HepG2 (cell line): ENCODE results near the gene ARHGAP30. TPM values are rescaled to one million over a fixed set of nuclear protein-coding genes. Genes with fewer than 3 reads are reported as not detected.

Source experiments
- ARID5B ChIP-seq: IDR thresholded peaks from 2 replicates; pipeline ENCODE4 v1.4.0; 2020; ENCODE audit warnings: mild to moderate bottlenecking, missing genetic modification reagents
- GATA4 ChIP-seq: sonication (generic); IDR thresholded peaks from 2 replicates; pipeline ENCODE4 v1.6.1; 2016; ENCODE audit warnings: antibody characterized with exemption, low read depth, borderline replicate concordance
- MAFK ChIP-seq, 2 experiments: IDR thresholded peaks in 1 of 2; conservative IDR thresholded peaks in 1 of 2; 2 replicates each; pipeline ENCODE4 v1.6.1; 2011; ENCODE audit warnings: improper control_type of control experiment in 2 of 2, low read length in 2 of 2
- MXI1 ChIP-seq: IDR thresholded peaks from 3 replicates; pipeline ENCODE4 v1.6.1; 2012; ENCODE audit warnings: low read depth, low read length, inconsistent platforms, borderline replicate concordance
- ZNF331 ChIP-seq: sonication (generic); formaldehyde crosslinking; IDR thresholded peaks from 2 replicates; pipeline ENCODE4 v1.4.0; 2020; ENCODE audit warnings: missing genetic modification reagents
- ZNF646 ChIP-seq: sonication (generic); formaldehyde crosslinking; IDR thresholded peaks from 2 replicates; pipeline ENCODE4 v1.9.0; 2021; ENCODE audit warnings: mild to moderate bottlenecking, missing genetic modification reagents
- polyA plus RNA-seq, 8 experiments: library from polyadenylated mRNA; depleted of rRNA in 3 of 8; stranded (reverse) in 7 of 8; unstranded in 1 of 8; fragments of >200 nt; fragmentation: Illumina TruSeq in 4 of 8; extraction: Trizol in 4 of 8; gene quantifications; 2 replicates each; pipeline versions ENCODE4 v1.2.1 to v1.2.3, GENCODE V29; 2011 to 2016; ENCODE audit warnings: low read depth in 4 of 8, missing spikeins in 1 of 8, mixed read lengths in 1 of 8; ENCODE audit not compliant: insufficient read depth in 1 of 8
- total RNA-seq, 5 experiments: library from RNA; depleted of rRNA; stranded (reverse); fragments of >200 nt; fragmentation: Illumina TruSeq; extraction: Trizol; gene quantifications; 2 replicates each; pipeline ENCODE4 v1.2.3, GENCODE V29; 2016; ENCODE audit warnings: low read depth in 1 of 5

The ARHGAP30 gene
- total and polyA plus RNA-seq, 2 of the 13 experiments (the other 11 are each of a cell fraction or from before 2014, with no cell fraction given): 0.13 to 0.20 TPM

GRCh38 chr1:161088587-161089110 is 19.0 kb upstream of the ARHGAP30 start (continued):
- no peak for TF ChIP-seq ARID5B
- no peak for TF ChIP-seq MAFK (conservative IDR thresholded peaks at IDR 0.05 in 1 of 2, IDR thresholded peaks at IDR 0.05 in 1 of 2; ENCODE audit: low read length in 2 of 2)
- no peak for TF ChIP-seq ZNF646 (CRISPR knock-in tag)
- TF ChIP-seq GATA4: no peak
- TF ChIP-seq ZNF331 (CRISPR knock-in tag): no peak
- no peak for TF ChIP-seq MXI1
